Fibroblast of gingiva (primary cell): ENCODE data around the gene FAM186B.
"Not testable (repeated sequence)": the region's sequence is repeated elsewhere in the genome, so short reads cannot be mapped to it uniquely, and the experiment has no call there.

Experiments
- DNase-seq: peaks from one replicate; pipeline ENCODE4 v3.0.0-alpha.2; 2011; ENCODE audit warnings: low read depth

Gene FAM186B, protein sequence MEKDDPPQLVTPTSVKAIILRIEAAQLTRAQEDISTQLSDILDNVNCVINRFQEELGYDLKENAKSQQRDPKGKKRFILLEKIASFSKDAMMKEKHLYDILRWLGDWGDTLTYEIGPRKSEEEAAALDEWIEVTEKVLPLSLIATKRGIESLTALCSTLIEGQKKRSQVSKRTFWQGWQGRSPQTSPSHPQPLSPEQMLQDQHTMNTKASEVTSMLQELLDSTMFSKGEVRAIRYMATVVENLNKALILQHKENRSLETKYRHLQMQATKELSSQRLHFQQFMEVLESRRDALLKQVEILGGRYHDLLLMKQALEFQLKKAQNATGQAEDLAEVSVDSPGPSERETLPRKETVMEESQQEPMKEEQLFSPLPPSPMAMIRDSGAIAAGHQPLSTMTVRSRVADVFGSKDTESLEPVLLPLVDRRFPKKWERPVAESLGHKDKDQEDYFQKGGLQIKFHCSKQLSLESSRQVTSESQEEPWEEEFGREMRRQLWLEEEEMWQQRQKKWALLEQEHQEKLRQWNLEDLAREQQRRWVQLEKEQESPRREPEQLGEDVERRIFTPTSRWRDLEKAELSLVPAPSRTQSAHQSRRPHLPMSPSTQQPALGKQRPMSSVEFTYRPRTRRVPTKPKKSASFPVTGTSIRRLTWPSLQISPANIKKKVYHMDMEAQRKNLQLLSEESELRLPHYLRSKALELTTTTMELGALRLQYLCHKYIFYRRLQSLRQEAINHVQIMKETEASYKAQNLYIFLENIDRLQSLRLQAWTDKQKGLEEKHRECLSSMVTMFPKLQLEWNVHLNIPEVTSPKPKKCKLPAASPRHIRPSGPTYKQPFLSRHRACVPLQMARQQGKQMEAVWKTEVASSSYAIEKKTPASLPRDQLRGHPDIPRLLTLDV

GRCh38 chr12:49605539-49605938 is at the start of gene FAM186B:
TSS of gene FAM186B (minus strand) at chr12:49605639. CDS start at chr12:49605477, 162 bp downstream.
- DNase-seq, result not testable (repeated sequence)

- no peak for DNase-seq
Observed at GRCh38 chr12:49654715-49655114, 49.3 kb upstream of the FAM186B start.

DNA sequence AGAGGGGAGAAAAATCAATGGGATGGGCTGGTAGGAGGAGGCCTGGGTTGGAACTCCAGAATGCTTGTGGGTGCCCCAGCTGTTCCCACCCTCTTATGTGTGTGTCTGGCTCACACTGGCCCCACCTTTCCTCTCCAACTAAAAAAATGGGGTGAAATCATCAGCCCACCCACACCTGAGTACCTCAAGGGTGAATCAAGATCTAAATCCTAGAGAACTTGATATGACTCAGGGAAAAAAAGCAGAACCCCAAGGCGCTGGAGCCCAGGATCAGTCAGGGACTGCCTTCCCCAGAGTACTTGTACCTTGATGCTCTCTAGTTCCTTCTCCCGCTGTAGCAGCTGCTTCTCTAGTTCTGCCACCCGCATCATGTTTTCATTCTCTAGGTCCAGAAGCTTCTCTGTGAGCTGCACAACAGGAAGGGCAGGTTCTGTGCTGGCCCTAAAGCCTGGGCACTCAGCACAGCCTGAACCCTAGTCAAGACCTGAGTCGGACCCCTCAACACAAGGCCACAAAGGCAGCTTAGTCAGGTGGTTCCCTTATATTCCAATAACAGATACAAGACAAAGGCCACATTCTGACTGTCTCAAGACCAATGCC is 47.6 kb upstream of the FAM186B start:
- no peak for DNase-seq

DNA sequence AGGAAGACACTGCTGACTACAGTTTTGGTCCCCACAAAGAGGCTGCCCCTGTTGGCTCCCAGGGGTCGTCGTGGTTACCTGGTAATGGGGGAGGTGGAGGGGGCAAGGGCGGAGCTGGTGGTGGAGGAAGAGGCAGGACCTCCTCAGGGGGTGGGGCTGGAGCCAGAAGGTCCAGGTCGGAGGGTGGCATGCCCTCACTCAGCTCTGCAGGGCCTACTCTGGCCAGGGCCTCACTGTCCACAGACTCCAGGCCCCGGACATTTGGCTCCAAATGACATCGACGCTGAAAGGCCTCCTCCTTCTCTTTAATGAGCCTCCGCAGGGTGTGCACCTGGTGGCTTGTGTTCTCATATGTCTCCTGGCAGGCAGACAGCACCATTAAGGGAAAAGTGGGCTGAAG is 46.4 kb upstream of the FAM186B start:
- DNase-seq, result no peak

- DNase-seq, result no peak
Observed at GRCh38 chr12:49649892-49650291, 44.5 kb upstream of the FAM186B start.

- DNase-seq, result no peak
Observed at GRCh38 chr12:49649445-49649844, 44.0 kb upstream of the FAM186B start.

DNA sequence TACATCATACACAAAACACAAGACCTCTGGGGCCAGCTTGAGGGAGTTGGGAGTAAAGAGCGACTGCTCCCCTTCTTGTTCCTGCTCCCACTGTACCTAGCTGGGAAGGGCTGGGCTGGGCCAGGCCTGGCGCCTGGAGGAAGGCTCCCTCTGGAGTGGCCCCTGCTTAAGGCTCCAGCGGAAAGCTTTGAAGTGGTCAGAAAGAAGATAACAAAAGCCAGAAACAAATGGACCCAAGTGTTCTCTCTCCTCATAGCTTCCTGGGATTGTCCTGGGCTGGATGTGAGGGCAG is 43.2 kb upstream of the FAM186B start:
- no peak for DNase-seq

GRCh38 chr12:49647827-49648711 is 42.6 kb upstream of the FAM186B start:
- no peak for DNase-seq

GRCh38 chr12:49646871-49647654 is 41.6 kb upstream of the FAM186B start:
- DNase-seq, result no peak

DNA sequence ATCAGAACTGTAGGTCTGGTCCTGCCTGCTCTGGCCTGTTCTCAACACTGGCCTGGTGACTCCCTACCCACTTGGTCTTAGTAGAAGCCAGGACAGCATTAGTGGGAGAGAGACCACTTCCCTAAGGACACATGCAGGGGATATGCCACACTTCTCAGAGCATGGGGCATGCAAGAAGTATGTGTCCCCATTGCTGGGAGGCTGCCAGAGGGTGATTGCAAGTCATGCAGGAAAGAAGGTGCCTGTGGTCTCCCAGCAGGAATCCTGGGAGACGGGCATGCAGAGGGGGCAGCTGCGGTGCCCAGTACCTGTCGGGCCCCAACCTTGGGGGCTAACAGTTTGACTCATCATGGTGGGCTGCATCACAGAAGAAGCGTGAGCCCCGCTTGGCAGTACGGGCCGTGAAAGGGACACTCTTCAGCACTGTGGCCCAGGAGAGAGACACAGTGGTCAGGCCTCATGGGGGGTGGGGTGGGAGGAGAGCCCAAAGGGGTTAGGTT is 40.9 kb upstream of the FAM186B start:
- no peak for DNase-seq

DNA sequence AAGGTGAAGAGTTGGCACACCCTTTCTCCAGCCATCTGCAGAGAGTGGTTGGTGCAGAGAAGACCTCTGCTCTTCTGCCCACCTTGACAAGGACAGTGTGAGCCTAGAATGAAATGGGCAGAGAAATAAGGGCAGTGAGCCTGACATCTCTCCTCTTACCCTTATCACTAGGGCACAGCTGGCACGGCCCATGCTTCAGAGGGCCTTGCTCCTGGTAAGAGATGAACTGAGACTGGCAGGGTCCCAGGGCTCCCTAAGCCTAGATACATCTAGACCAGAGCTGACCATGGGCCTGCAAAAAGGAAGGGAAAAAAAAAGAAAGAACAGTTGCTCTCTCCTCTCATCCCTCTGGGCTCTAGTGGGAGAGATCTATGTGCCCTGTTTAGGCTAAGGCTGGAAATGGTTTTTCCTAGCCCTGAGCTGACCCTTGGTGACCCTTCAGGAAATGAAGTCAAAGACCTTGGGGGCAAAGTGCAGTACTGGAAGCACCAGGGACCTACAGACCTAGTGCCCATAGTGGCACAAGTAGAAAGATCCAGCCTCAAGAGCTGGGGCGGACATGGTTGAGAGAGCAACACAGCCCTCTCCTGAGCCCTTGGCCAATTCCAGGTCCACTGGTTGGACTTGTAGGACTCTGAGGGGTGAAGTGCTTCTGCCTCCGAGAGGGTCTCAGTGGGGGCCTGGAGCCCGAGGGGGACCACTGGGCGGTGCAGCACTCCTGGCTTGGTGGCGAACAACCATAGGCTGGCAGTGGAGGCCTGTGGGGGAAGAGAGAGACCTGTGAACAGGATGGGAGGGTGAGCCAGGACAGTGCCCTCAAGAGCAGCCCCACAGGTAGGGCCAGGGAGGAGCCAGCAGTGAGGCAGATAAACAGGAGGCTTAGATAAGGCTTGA is 40.0 kb upstream of the FAM186B start:
- no peak for DNase-seq

GRCh38 chr12:49644620-49644994 is 39.2 kb upstream of the FAM186B start:
- peak; percentile 64 for DNase-seq

GRCh38 chr12:49643961-49644619 is 38.7 kb upstream of the FAM186B start:
- no peak for DNase-seq

DNA sequence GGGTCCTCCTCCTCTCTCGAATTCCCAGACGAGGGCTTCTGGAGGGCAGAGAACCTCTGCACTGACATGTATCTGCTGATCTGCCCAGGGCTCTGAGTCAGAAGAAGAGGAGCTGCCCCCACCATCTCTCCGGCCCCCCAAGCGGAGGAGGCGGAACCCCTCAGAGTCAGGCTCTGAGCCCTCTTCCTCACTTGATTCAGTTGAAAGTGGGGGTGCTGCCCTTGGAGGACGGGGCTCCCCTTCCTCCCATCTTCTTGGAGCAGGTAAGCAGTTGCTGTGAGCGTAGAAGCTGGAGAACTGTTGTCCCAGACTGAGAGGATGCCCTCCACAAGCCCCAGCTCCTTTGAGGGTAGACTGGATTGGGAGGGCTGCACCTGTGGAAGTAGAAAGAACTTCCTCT is 37.7 kb upstream of the FAM186B start:
- no peak for DNase-seq

DNA sequence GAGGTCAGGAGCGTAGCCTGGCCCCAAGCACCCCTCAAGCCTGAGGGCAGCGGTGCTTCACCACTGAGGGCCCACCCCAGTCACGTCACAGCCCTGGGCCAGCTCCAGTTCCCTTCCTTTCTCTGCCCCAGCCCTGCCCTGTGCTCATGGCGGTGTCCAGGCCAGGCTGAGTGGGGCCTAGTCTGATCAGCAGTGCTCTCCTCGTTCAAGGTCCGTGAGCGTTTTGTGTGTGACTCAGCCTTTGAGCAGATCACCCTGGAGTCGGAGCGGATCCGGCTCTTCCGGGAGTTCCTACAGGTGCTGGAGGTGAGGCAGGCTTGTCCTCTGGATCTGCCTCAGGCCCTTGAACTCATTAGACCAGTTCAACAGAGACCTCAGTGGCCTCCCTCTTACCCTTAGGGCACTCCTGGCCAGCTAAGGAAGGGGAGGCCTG is 36.9 kb upstream of the FAM186B start:
- no peak for DNase-seq

DNA sequence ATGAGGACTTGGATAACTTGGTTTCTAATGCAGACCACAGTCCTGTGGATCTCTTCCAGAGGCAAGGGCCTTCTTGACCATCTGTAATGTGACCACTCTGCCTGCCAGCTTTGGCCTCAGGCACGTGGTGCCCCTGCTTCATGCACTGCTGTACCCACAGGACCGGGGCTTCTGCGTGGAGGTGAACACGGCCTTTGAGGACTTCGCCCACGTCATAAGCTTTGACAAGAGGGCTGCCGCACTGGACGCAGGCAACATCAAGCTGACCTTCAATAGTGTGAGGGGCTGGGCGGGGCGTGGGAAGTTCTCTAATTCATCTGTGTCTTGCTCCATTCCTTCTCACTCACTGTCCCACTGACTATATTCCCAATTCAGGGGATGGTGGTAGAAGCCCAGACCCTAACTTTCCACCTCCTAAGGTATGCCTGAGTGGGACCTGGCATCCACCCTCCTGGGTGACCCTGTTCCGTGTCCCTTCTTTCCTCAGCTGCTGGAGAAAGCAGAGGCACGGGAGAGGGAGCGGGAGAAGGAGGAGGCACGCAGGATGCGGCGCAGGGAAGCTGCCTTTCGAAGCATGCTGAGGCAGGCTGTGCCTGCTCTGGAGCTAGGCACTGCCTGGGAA is 36.4 kb upstream of the FAM186B start:
- DNase-seq, result no peak

DNA sequence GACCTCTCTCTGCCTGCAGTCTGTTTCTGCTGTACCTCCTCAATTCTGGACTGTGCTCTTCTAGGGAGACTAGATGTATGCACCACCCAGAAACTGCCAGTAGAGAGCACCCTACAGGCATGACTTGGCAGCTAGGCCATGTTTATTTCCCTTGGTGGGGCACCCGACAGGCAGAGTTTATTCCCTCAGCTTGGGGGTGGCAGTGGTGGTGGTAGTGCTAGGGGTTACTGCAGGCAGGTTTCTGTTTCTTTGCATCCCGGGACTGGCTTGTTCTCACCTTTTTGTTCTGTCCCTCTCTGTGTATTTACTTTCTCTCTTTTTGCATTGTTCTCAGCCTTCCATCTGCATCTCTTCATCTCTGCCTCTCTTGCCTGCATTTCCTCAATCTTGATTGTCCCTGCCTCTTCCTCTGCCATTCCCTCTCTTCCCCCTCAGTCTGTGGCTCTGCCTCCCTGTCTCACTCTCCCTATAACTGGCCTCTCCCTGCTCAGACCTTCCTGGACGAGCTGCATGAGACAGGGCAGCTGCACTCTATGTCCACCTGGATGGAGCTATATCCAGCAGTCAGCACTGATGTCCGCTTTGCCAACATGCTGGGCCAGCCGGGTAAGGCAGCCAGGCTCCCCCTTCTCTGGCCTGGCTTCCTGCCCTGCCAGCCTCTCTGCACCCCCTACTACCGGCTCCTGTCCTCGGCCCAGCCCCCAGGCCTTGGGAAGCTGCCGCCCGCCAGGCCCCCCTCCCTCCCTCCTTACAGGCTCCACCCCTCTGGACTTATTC is 31.7 kb upstream of the FAM186B start:
- peak; percentile 68 for DNase-seq

GRCh38 chr12:49636574-49636973 is 31.1 kb upstream of the FAM186B start:
- DNase-seq, result no peak
